HepG2 (cell line): ENCODE data around the gene PLEKHA3. TPM values are rescaled to one million over a fixed set of nuclear protein-coding genes. Genes with fewer than 3 reads are reported as not detected.

ENCODE experiments used
- ATAC-seq: fragments of 200-7000 bp; cut with Tn5 transposase; 3 replicates; pipeline ENCODE4 v1.9.1; 2020; ENCODE audit warnings: mild to moderate bottlenecking, moderate library complexity
- BruUV-seq: library from RNA; stranded (reverse); fragments of 400-500 nt; replicated peaks from 2 replicates; lab custom pipeline; 2021; lab: Mats Ljungman, UMichigan
- CTCF ChIA-PET: fragments of 300-600 bp; formaldehyde crosslinking; extraction: SDS; loops from one replicate; lab custom pipeline; 2021; ENCODE audit warnings: low total read pairs, inconsistent platforms, low intra/inter-chr PET ratio; lab: Yijun Ruan, JAX
- POLR2A ChIA-PET: fragments of 350-600 bp; sonication (Branson Sonifier 250); formaldehyde crosslinking; loops from one replicate; lab custom pipeline; 2020; ENCODE audit warnings: antibody characterized with exemption, inconsistent platforms; lab: Yijun Ruan, JAX
- DNase-seq: peaks from one replicate; pipeline ENCODE4 v3.0.0-alpha.2; 2015; ENCODE audit warnings: low spot score
- FAIRE-seq: peaks from 3 replicates; lab custom pipeline; 2011; peaks lifted over from hg19 to GRCh38; lab: Jason Lieb, UNC
- H2AFZ ChIP-seq: one replicate; pipeline ENCODE4 v1.6.1; 2011; ENCODE audit warnings: low read length, inconsistent platforms
- H3K27ac ChIP-seq: fragments of 300-600 bp; 3 replicates; pipeline ENCODE4 v1.8.0; 2011; ENCODE audit warnings: mixed run types, mild to moderate bottlenecking, mixed read lengths, low read length, inconsistent platforms; ENCODE audit not compliant: insufficient read depth; ENCODE audit errors: extremely low read length
- H3K27me3 ChIP-seq, 2 experiments: fragments of 200-600 bp in 1 of 2; 2 replicates in 1 of 2; 3 replicates in 1 of 2; pipeline versions ENCODE4 v1.6.0 to v1.8.0; 2011; ENCODE audit warnings: low read length in 2 of 2, mild to moderate bottlenecking in 2 of 2, moderate library complexity in 2 of 2, inconsistent platforms in 1 of 2; ENCODE audit not compliant: insufficient read depth in 2 of 2, control insufficient read depth in 1 of 2
- H3K36me3 ChIP-seq, 2 experiments: fragments of 200-600 bp in 1 of 2; replicated peaks in 1 of 2; 2 replicates in 1 of 2; 3 replicates in 1 of 2; pipeline versions ENCODE4 v1.5.1 to v1.8.0; 2011; ENCODE audit warnings: low read length in 2 of 2, inconsistent platforms in 1 of 2; ENCODE audit not compliant: insufficient read depth in 2 of 2, control insufficient read depth in 1 of 2
- H3K4me1 ChIP-seq: 2 replicates; pipeline ENCODE4 v1.5.1; 2012; ENCODE audit warnings: low read length, inconsistent platforms; ENCODE audit not compliant: insufficient read depth
- H3K4me2 ChIP-seq: 2 replicates; pipeline ENCODE4 v1.6.0; 2011; ENCODE audit warnings: low read depth, low read length, inconsistent platforms
- H3K4me3 ChIP-seq, 3 experiments: fragments of 200-600 bp in 1 of 3; sonication (generic), shearing (Covaris generic) in 1 of 3; replicated peaks in 1 of 3; 2 replicates each; pipeline ENCODE4 v1.5.1; 2011 to 2016; ENCODE audit warnings: low read length in 3 of 3, inconsistent platforms in 2 of 3, low read depth in 2 of 3, mild to moderate bottlenecking in 2 of 3, control low read depth in 1 of 3, mixed read lengths in 1 of 3; ENCODE audit not compliant: insufficient read depth in 1 of 3
- H3K79me2 ChIP-seq: one replicate; pipeline ENCODE4 v1.6.1; 2011; ENCODE audit warnings: low read length, inconsistent platforms; ENCODE audit not compliant: insufficient read depth
- H3K9ac ChIP-seq: 2 replicates; pipeline ENCODE4 v1.6.0; 2011; ENCODE audit warnings: mild to moderate bottlenecking, low read depth, low read length, inconsistent platforms; ENCODE audit not compliant: insufficient read depth
- H3K9me3 ChIP-seq: 2 replicates; pipeline ENCODE4 v1.5.1; 2012; ENCODE audit warnings: mild to moderate bottlenecking, low read length
- H4K20me1 ChIP-seq: 2 replicates; pipeline ENCODE4 v1.6.0; 2011; ENCODE audit warnings: inconsistent platforms, mild to moderate bottlenecking, low read length, moderate library complexity; ENCODE audit not compliant: insufficient read depth
- FIP1L1 ChIP-seq: fragments of 200-400 bp; formaldehyde crosslinking; IDR thresholded peaks from 2 replicates; pipeline ENCODE4 v1.6.1; 2018; ENCODE audit warnings: low read depth, mild to moderate bottlenecking, low read length, moderate library complexity, borderline replicate concordance; ENCODE audit not compliant: insufficient read depth
- HOXD1 ChIP-seq: sonication (generic); formaldehyde crosslinking; IDR thresholded peaks from 2 replicates; pipeline ENCODE4 v1.5.0; 2020; ENCODE audit warnings: missing genetic modification reagents
- MLLT10 ChIP-seq: sonication (generic); formaldehyde crosslinking; IDR thresholded peaks from 2 replicates; pipeline ENCODE4 v1.4.0; 2020; ENCODE audit warnings: missing genetic modification reagents
- MTF1 ChIP-seq: sonication (generic); formaldehyde crosslinking; IDR thresholded peaks from 2 replicates; pipeline ENCODE4 v1.5.0; 2020; ENCODE audit warnings: missing genetic modification reagents
- PITX1 ChIP-seq: sonication (generic); formaldehyde crosslinking; IDR thresholded peaks from 2 replicates; pipeline ENCODE4 v1.5.1; 2020; ENCODE audit warnings: mild to moderate bottlenecking, missing genetic modification reagents
- SIX1 ChIP-seq: sonication (generic); formaldehyde crosslinking; IDR thresholded peaks from 2 replicates; pipeline ENCODE4 v1.4.0; 2020; ENCODE audit warnings: missing genetic modification reagents, borderline replicate concordance
- TCF12 ChIP-seq, 2 experiments: fragments of 450-650 bp in 1 of 2; sonication (generic) in 1 of 2; formaldehyde crosslinking in 1 of 2; IDR thresholded peaks; 2 replicates each; pipeline versions ENCODE4 v1.6.1 to v1.8.0; 2017 to 2022; ENCODE audit warnings: antibody characterized with exemption in 1 of 2, mild to moderate bottlenecking in 1 of 2, missing genetic modification reagents in 1 of 2, moderate library complexity in 1 of 2
- TGIF2 ChIP-seq: IDR thresholded peaks from 2 replicates; pipeline ENCODE4 v1.6.1; 2016; ENCODE audit warnings: control low read depth, missing compliant biosample characterization
- ZNF253 ChIP-seq: sonication (generic); formaldehyde crosslinking; IDR thresholded peaks from 2 replicates; pipeline ENCODE4 v1.8.0; 2022; ENCODE audit warnings: mild to moderate bottlenecking, missing genetic modification reagents, borderline replicate concordance
- ZNF367 ChIP-seq: sonication (generic); formaldehyde crosslinking; IDR thresholded peaks from 2 replicates; pipeline ENCODE4 v1.4.0; 2020; ENCODE audit warnings: missing genetic modification reagents, borderline replicate concordance
- ZNF670 ChIP-seq: sonication (generic); formaldehyde crosslinking; IDR thresholded peaks from 2 replicates; pipeline ENCODE4 v1.8.0; 2022; ENCODE audit warnings: mild to moderate bottlenecking, missing genetic modification reagents, borderline replicate concordance
- WGBS: methylation state at CpG from one replicate; pipeline ENCODE4 v1.1.6; 2017; ENCODE audit warnings: low lambda C conversion rate; 5-methylcytosine and 5-hydroxymethylcytosine counted together
- in situ Hi-C: cut with HindIII; loops from 2 replicates; pipeline ENCODE4 v1.10.0; 2017; ENCODE audit warnings: low pct_unique_long_range_greater_than_20kb; ENCODE audit not compliant: extremely low pct_ligation_motif_present
- intact Hi-C: fragments of 100-400 bp; cut with micrococcal nuclease; formaldehyde crosslinking; loops from one replicate; pipeline ENCODE4 v1.10.0; 2022; ENCODE audit not compliant: unreplicated experiment
- polyA plus RNA-seq, 8 experiments: library from polyadenylated mRNA; depleted of rRNA in 3 of 8; stranded (reverse) in 7 of 8; unstranded in 1 of 8; fragments of >200 nt; fragmentation: Illumina TruSeq in 4 of 8; extraction: Trizol in 4 of 8; gene quantifications; 2 replicates each; pipeline versions ENCODE4 v1.2.1 to v1.2.3, GENCODE V29; 2011 to 2016; ENCODE audit warnings: low read depth in 4 of 8, missing spikeins in 1 of 8, mixed read lengths in 1 of 8; ENCODE audit not compliant: insufficient read depth in 1 of 8
- total RNA-seq, 5 experiments: library from RNA; depleted of rRNA; stranded (reverse); fragments of >200 nt; fragmentation: Illumina TruSeq; extraction: Trizol; gene quantifications; 2 replicates each; pipeline ENCODE4 v1.2.3, GENCODE V29; 2016; ENCODE audit warnings: low read depth in 1 of 5
- TF ChIP-seq, protein P1 (sequence below): sonication (generic); formaldehyde crosslinking; IDR thresholded peaks from 2 replicates; pipeline ENCODE4 v1.5.1; 2020; ENCODE audit warnings: mild to moderate bottlenecking, missing genetic modification reagents, borderline replicate concordance
- TF ChIP-seq, protein P2 (sequence below): sonication (generic); formaldehyde crosslinking; IDR thresholded peaks from 2 replicates; pipeline ENCODE4 v1.5.1; 2020; ENCODE audit warnings: missing genetic modification reagents, mild to moderate bottlenecking, borderline replicate concordance
- TF ChIP-seq, protein P3 (sequence below): IDR thresholded peaks from 2 replicates; pipeline ENCODE4 v1.6.1; 2012; ENCODE audit warnings: inconsistent platforms
- TF ChIP-seq, protein P4 (sequence below): IDR thresholded peaks from 2 replicates; pipeline ENCODE4 v1.6.1; 2016; ENCODE audit warnings: missing genetic modification reagents, missing compliant biosample characterization
- TF ChIP-seq, protein P5 (sequence below): sonication (generic); formaldehyde crosslinking; IDR thresholded peaks from 2 replicates; pipeline ENCODE4 v1.4.0; 2020; ENCODE audit warnings: missing genetic modification reagents
- TF ChIP-seq, protein P6 (sequence below): IDR thresholded peaks from 2 replicates; pipeline ENCODE4 v1.6.1; 2016; ENCODE audit warnings: low read depth, borderline replicate concordance

The PLEKHA3 gene
- total and polyA plus RNA-seq, 2 of the 13 experiments (the other 11 are each of a cell fraction or from before 2014, with no cell fraction given): 11.7 to 23.1 TPM

DNA sequence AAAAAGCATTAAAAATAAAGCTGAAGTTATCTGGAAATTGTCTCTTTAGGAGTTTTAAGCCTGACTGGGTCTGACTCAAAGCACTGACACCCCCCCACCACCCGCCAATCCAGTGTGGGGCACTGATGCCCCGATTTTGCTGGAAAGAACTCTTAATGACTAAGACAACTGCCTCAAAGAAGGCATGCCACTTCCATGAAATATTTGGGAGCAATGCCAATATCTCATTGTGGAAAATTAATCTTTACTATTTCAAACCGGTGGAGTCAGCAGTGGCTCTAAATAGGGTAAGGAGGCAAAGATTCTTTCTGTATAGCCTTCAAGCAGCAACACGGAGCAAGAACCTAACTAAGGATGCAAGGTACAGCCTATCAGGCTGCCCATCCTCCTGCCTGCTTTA is 6.3 kb upstream of the PLEKHA3 start:
- ATAC-seq: no peak
- H3K9me3 ChIP-seq: no peaks in the 10 kb centered on the region
- intact Hi-C loops: no loop called here
- ChIA-PET POLR2A (interaction anchor here (4.2 kb wide), 1 partner anchor 23 kb away, joined by 26 read pairs; the partner anchor contains the start of genes PJVK and PRKRA), CTCF (no interaction called here)
- H4K20me1 ChIP-seq: no peaks in the 10 kb centered on the region
- WGBS: 98% methylated on average over 4 of the region's 4 CpGs
- peaks cover 28% of the 10 kb centered on the region for H3K4me1 ChIP-seq
- H3K27me3 ChIP-seq: no peaks in the 10 kb centered on the region; a peak in 1 of 5 replicates
- no peak overlapping the region for H3K4me2 ChIP-seq
- no TSS peak for BruUV-seq
- no peak overlapping the region for H3K9ac ChIP-seq
- no peak overlapping the region for H2AFZ ChIP-seq
- H3K79me2 ChIP-seq: peaks cover 21% of the 10 kb centered on the region
- H3K4me3 ChIP-seq: no peak overlapping the region
- no peaks in the 10 kb centered on the region for H3K36me3 ChIP-seq
- in situ Hi-C loops: no loop called here
- DNase-seq: no peak
- FAIRE-seq: no peak
- TF ChIP-seq, protein P1, sequence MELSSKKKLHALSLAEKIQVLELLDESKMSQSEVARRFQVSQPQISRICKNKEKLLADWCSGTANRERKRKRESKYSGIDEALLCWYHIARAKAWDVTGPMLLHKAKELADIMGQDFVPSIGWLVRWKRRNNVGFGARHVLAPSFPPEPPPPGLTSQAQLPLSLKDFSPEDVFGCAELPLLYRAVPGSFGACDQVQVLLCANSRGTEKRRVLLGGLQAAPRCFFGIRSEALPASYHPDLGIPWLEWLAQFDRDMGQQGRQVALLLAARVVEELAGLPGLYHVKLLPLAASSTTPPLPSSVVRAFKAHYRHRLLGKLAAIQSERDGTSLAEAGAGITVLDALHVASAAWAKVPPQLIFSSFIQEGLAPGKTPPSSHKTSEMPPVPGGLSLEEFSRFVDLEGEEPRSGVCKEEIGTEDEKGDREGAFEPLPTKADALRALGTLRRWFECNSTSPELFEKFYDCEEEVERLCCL (CRISPR knock-in tag): no peak
- TF ChIP-seq, protein P2, sequence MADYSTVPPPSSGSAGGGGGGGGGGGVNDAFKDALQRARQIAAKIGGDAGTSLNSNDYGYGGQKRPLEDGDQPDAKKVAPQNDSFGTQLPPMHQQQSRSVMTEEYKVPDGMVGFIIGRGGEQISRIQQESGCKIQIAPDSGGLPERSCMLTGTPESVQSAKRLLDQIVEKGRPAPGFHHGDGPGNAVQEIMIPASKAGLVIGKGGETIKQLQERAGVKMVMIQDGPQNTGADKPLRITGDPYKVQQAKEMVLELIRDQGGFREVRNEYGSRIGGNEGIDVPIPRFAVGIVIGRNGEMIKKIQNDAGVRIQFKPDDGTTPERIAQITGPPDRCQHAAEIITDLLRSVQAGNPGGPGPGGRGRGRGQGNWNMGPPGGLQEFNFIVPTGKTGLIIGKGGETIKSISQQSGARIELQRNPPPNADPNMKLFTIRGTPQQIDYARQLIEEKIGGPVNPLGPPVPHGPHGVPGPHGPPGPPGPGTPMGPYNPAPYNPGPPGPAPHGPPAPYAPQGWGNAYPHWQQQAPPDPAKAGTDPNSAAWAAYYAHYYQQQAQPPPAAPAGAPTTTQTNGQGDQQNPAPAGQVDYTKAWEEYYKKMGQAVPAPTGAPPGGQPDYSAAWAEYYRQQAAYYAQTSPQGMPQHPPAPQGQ (CRISPR knock-in tag): no peak
- TF ChIP-seq PITX1 (CRISPR knock-in tag): no peak
- TF ChIP-seq TCF12 (IDR thresholded peaks at IDR 0.05): no peak
- TF ChIP-seq TCF12 (CRISPR knock-in tag; IDR thresholded peaks at IDR 0.05): no peak
- no peak for TF ChIP-seq TGIF2 (CRISPR knock-in tag)
- no peak for TF ChIP-seq FIP1L1
- TF ChIP-seq, protein P3, sequence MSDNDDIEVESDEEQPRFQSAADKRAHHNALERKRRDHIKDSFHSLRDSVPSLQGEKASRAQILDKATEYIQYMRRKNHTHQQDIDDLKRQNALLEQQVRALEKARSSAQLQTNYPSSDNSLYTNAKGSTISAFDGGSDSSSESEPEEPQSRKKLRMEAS: no peak
- no peak for TF ChIP-seq HOXD1 (CRISPR knock-in tag)
- TF ChIP-seq, protein P4, sequence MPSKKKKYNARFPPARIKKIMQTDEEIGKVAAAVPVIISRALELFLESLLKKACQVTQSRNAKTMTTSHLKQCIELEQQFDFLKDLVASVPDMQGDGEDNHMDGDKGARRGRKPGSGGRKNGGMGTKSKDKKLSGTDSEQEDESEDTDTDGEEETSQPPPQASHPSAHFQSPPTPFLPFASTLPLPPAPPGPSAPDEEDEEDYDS: no peak
- no peak for TF ChIP-seq MLLT10 (CRISPR knock-in tag)
- no peak for TF ChIP-seq ZNF367 (CRISPR knock-in tag)
- no peak for TF ChIP-seq MTF1 (CRISPR knock-in tag)
- no peak for TF ChIP-seq ZNF253 (CRISPR knock-in tag)
- TF ChIP-seq, protein P5, sequence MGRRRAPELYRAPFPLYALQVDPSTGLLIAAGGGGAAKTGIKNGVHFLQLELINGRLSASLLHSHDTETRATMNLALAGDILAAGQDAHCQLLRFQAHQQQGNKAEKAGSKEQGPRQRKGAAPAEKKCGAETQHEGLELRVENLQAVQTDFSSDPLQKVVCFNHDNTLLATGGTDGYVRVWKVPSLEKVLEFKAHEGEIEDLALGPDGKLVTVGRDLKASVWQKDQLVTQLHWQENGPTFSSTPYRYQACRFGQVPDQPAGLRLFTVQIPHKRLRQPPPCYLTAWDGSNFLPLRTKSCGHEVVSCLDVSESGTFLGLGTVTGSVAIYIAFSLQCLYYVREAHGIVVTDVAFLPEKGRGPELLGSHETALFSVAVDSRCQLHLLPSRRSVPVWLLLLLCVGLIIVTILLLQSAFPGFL: no peak
- TF ChIP-seq, protein P6, sequence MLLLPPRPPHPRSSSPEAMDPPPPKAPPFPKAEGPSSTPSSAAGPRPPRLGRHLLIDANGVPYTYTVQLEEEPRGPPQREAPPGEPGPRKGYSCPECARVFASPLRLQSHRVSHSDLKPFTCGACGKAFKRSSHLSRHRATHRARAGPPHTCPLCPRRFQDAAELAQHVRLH (CRISPR knock-in tag): no peak
- TF ChIP-seq ZNF670 (CRISPR knock-in tag): no peak
- no peak for TF ChIP-seq SIX1 (CRISPR knock-in tag)
- no peak overlapping the region for H3K27ac ChIP-seq
